ENCODE measurements around the gene LORICRIN. TPM values are rescaled to one million over a fixed set of nuclear protein-coding genes. Genes with fewer than 3 reads are reported as not detected.

Gene LORICRIN
- total and polyA plus RNA-seq, 4 donors: not detected

GRCh38 chr1:153292740-153293479 lies 33.4 kb downstream of the LORICRIN start:
- no peaks in the 10 kb centered on the region for H3K9me3 ChIP-seq (ENCODE audit: control insufficient read depth in 4 of 4, low read length in 3 of 4)
- H3K4me3 ChIP-seq (ENCODE audit: low read depth in 1 of 3, low read length in 3 of 3): no peak overlapping the region
- H3K36me3 ChIP-seq (ENCODE audit: control insufficient read depth in 4 of 4, insufficient read depth in 3 of 4, low read depth in 1 of 4, low read length in 3 of 4): no peaks in the 10 kb centered on the region
- no peaks in the 10 kb centered on the region for H3K4me1 ChIP-seq (ENCODE audit: control insufficient read depth in 4 of 4, insufficient read depth in 4 of 4, low read length in 3 of 4)
- H3K27ac ChIP-seq (ENCODE audit: low read depth in 1 of 2, low read length in 2 of 2): no peak overlapping the region
- WGBS: 66% methylated on average over 25 of the region's 25 CpGs
- H3K27me3 ChIP-seq (ENCODE audit: control insufficient read depth in 4 of 4, insufficient read depth in 4 of 4, low read length in 3 of 4): no peaks in the 10 kb centered on the region
- H3K9ac ChIP-seq (ENCODE audit: low read depth in 1 of 2, low read length in 2 of 2): no peak overlapping the region
- no peak for DNase-seq (ENCODE audit: low spot score)
- no peak for TF ChIP-seq MAX (IDR thresholded peaks at IDR 0.05)
- TF ChIP-seq SP1 (IDR thresholded peaks at IDR 0.05): no peak
- no peak for TF ChIP-seq GABPA (IDR thresholded peaks at IDR 0.05 in 1 of 2, conservative IDR thresholded peaks at IDR 0.05 in 1 of 2)
- TF ChIP-seq FOXA2 (IDR thresholded peaks at IDR 0.05): no peak
- TF ChIP-seq, protein P1, sequence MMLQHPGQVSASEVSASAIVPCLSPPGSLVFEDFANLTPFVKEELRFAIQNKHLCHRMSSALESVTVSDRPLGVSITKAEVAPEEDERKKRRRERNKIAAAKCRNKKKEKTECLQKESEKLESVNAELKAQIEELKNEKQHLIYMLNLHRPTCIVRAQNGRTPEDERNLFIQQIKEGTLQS (IDR thresholded peaks at IDR 0.05): no peak
- TF ChIP-seq NR2F2 (IDR thresholded peaks at IDR 0.05): no peak
- no peak for TF ChIP-seq ZBTB33 (IDR thresholded peaks at IDR 0.05)
- TF ChIP-seq RXRA (IDR thresholded peaks at IDR 0.05): no peak

GRCh38 chr1:153293480-153293775 lies 33.9 kb downstream of the LORICRIN start:
- no peak for DNase-seq (ENCODE audit: low spot score)
- 76% methylated on average over 7 of the region's 7 CpGs for WGBS
- Histone ChIP-seq H3K9ac (ENCODE audit: low read depth in 1 of 2, low read length in 2 of 2) (no peak overlapping the region), H3K9me3 (ENCODE audit: control insufficient read depth in 4 of 4, low read length in 3 of 4) (no peaks in the 10 kb centered on the region), H3K27me3 (ENCODE audit: control insufficient read depth in 4 of 4, insufficient read depth in 4 of 4, low read length in 3 of 4) (no peaks in the 10 kb centered on the region), H3K4me1 (ENCODE audit: control insufficient read depth in 4 of 4, insufficient read depth in 4 of 4, low read length in 3 of 4) (no peaks in the 10 kb centered on the region), H3K4me3 (ENCODE audit: low read depth in 1 of 3, low read length in 3 of 3) (no peak overlapping the region), H3K36me3 (ENCODE audit: control insufficient read depth in 4 of 4, insufficient read depth in 3 of 4, low read depth in 1 of 4, low read length in 3 of 4) (no peaks in the 10 kb centered on the region), H3K27ac (ENCODE audit: low read depth in 1 of 2, low read length in 2 of 2) (no peak overlapping the region)
- TF ChIP-seq RAD21 (IDR thresholded peaks at IDR 0.05) (no peak), JUND (IDR thresholded peaks at IDR 0.05) (no peak), REST (IDR thresholded peaks at IDR 0.05) (no peak), FOXA2 (IDR thresholded peaks at IDR 0.05) (no peak), TAF1 (conservative IDR thresholded peaks at IDR 0.05) (no peak), YY1 (IDR thresholded peaks at IDR 0.05) (no peak), CTCF (IDR thresholded peaks at IDR 0.05; ENCODE audit: low read depth, low read length, missing input control) (no peak), ZBTB33 (IDR thresholded peaks at IDR 0.05) (no peak), HNF4G (IDR thresholded peaks at IDR 0.05) (no peak), NR2F2 (IDR thresholded peaks at IDR 0.05) (no peak), RXRA (IDR thresholded peaks at IDR 0.05) (no peak), FOXA1 (IDR thresholded peaks at IDR 0.05) (no peak), EGR1 (IDR thresholded peaks at IDR 0.05; ENCODE audit: low read depth in 2 of 2) (no peak), MAX (IDR thresholded peaks at IDR 0.05) (no peak), SP1 (IDR thresholded peaks at IDR 0.05) (no peak), GABPA (IDR thresholded peaks at IDR 0.05 in 1 of 2, conservative IDR thresholded peaks at IDR 0.05 in 1 of 2) (no peak)
- TF ChIP-seq, protein P1 (IDR thresholded peaks at IDR 0.05): no peak
